HG03103 (cell line): ENCODE results near the gene LGR6.

Source experiments
- ATAC-seq: cut with Tn5 transposase; IDR thresholded peaks from one replicate; pipeline ENCODE4 v1.9.1; 2021; ENCODE audit warnings: low read depth; ENCODE audit not compliant: unreplicated experiment

The LGR6 gene

GRCh38 chr1:202361224-202361623 lies 167.6 kb downstream of the LGR6 start:
- no peak for ATAC-seq

GRCh38 chr1:202361701-202362100 lies 168.1 kb downstream of the LGR6 start:
- no peak for ATAC-seq

GRCh38 chr1:202362212-202362611 lies 168.6 kb downstream of the LGR6 start:
- ATAC-seq = no peak

- no peak for ATAC-seq
Observed at GRCh38 chr1:202365092-202365815, 171.7 kb downstream of the LGR6 start.

GRCh38 chr1:202367271-202367670 lies 173.7 kb downstream of the LGR6 start:
- no peak for ATAC-seq
